Measurements from ENCODE around the gene SYT7. TPM values are rescaled to one million over a fixed set of nuclear protein-coding genes. Genes with fewer than 3 reads are reported as not detected.

SYT7 gene
- total and polyA plus RNA-seq, 2 of the 4 experiments (the other 2 are of a cell fraction) = under 0.01 to 0.19 TPM

DNA sequence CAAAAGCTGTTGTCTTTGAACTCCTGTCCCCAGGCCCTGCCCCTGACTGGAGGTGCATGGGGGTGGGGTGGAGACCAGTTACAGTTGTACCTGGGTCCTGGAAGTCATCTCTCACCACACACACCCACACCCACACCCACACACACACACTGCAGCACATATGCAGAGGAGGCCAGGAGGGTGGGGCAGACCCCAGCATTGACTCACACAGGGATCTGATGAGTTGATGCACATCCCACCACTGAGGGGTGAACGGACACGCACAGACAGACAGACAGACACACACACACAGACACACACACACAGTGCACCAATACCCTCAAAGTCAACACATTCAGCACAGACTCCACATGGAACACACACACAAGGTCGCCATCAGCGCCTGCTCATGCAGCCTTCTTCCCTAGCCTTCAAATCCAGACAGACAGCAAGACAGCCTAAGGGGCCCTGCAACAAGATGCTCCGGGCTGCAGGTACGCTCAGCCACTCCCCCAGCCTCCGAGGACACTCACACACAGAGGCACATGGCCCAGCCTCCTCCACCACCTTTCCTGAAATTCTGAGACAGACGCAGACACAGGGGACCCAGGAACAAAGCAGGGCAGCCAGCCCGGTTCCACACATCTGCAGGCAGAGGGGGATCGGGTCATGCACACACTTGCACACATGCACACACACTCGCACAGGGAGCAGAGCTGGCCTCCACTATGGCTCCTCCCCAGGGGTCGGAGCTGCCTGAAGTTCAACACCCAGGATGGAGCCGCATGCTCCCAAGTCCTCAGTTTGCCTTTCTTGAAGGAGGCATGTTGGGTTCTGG is 26.5 kb downstream of the SYT7 start:
- Histone ChIP-seq H2BK15ac (ENCODE audit: low read depth, low read length) (no peak overlapping the region), H3K56ac (ENCODE audit: extremely low read depth, insufficient read depth, low read length) (no peak overlapping the region), H2BK120ac (ENCODE audit: low read depth, low read length) (no peak overlapping the region), H2BK5ac (ENCODE audit: low read depth, low read length, poor library complexity, severe bottlenecking) (no peak overlapping the region), H2AK9ac (replicated peaks; ENCODE audit: low read depth, low read length, poor library complexity) (no peak overlapping the region), H2AK5ac (ENCODE audit: low read depth, low read length) (no peak overlapping the region), H3K4me2 (ENCODE audit: low read depth, low read length) (no peak overlapping the region), H4K20me1 (ENCODE audit: insufficient read depth, low read length) (no peaks in the 10 kb centered on the region; the same call in 1 of the 2 replicates), H4K91ac (ENCODE audit: insufficient read depth, low read depth, low read length) (no peak overlapping the region), H3K18ac (ENCODE audit: low read depth, low read length) (no peak overlapping the region), H3K9me1 (ENCODE audit: insufficient read depth, low read length) (no peaks in the 10 kb centered on the region), H3K9ac (ENCODE audit: low read depth, low read length) (no peak overlapping the region), H3K4me1 (ENCODE audit: control insufficient read depth, insufficient read depth, low read length) (peaks cover 2% of the 10 kb centered on the region; the same call in 1 of the 2 replicates), H3K27me3 (ENCODE audit: control insufficient read depth, insufficient read depth, low read length) (peaks cover 61% of the 10 kb centered on the region), H3K4me3 (ENCODE audit: insufficient read depth, low read depth, low read length) (no peak overlapping the region), H3K9me3 (ENCODE audit: control insufficient read depth, insufficient read depth, low read length) (no peaks in the 10 kb centered on the region), H3K4ac (ENCODE audit: low read depth, low read length) (no peak overlapping the region), H3K23ac (ENCODE audit: low read depth, low read length) (no peak overlapping the region), H3K36me3 (ENCODE audit: control insufficient read depth, insufficient read depth, low read length) (no peaks in the 10 kb centered on the region), H3K27ac (ENCODE audit: insufficient read depth, low read length) (no peak overlapping the region), H3K79me1 (ENCODE audit: low read depth in 1 of 2, low read length in 2 of 2) (no peaks in the 10 kb centered on the region), H3K14ac (replicated peaks; ENCODE audit: low read depth, low read length) (no peak overlapping the region), H4K8ac (ENCODE audit: low read depth in 2 of 2, low read length in 2 of 2) (no peak overlapping the region), H2AFZ (replicated peaks; ENCODE audit: low read length, poor library complexity) (no peak overlapping the region), H4K5ac (ENCODE audit: low read depth, low read length) (no peak overlapping the region), H2BK20ac (ENCODE audit: low read depth, low read length) (no peak overlapping the region)
- intact Hi-C loops (cut with micrococcal nuclease) (no loop called here), dilution Hi-C loops (cut with HindIII; ENCODE audit: low sequenced_read_pairs, unreplicated experiment) (no loop called here), in situ Hi-C loops (cut with MboI; ENCODE audit: low sequenced_read_pairs) (no loop called here)
- ChIA-PET POLR2A (ENCODE audit: unreplicated experiment) (interaction anchor here (0.9 kb wide), 1 partner anchor 14 kb away, joined by 3 read pairs; no protein-coding TSS in a partner anchor), CTCF (no interaction called here)
- no peak for DNase-seq
- ATAC-seq (ENCODE audit: low read depth) = no peak
- 39% methylated on average over 5 of the region's 13 CpGs; no CpG with 5 or more reads in 1 of the 2 experiments for WGBS, 2 experiments (ENCODE audit: extremely low coverage in 2 of 2, insufficient read length in 1 of 2)
- BruUV-seq (replicated peaks) = no TSS peak
- TF ChIP-seq, protein P1, sequence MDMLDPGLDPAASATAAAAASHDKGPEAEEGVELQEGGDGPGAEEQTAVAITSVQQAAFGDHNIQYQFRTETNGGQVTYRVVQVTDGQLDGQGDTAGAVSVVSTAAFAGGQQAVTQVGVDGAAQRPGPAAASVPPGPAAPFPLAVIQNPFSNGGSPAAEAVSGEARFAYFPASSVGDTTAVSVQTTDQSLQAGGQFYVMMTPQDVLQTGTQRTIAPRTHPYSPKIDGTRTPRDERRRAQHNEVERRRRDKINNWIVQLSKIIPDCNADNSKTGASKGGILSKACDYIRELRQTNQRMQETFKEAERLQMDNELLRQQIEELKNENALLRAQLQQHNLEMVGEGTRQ (IDR thresholded peaks at IDR 0.05; ENCODE audit: low read depth, low read length) = no peak
- TF ChIP-seq MAFK (IDR thresholded peaks at IDR 0.05; ENCODE audit: low read depth, low read length) (no peak), BHLHE40 (IDR thresholded peaks at IDR 0.05; ENCODE audit: low read depth, low read length) (no peak), CEBPB (IDR thresholded peaks at IDR 0.05; ENCODE audit: low read depth, low read length) (no peak), RAD21 (IDR thresholded peaks at IDR 0.05; ENCODE audit: low read length) (no peak), NFE2L2 (IDR thresholded peaks at IDR 0.05; ENCODE audit: low read depth, low read length) (no peak), POLR2A (IDR thresholded peaks at IDR 0.05; ENCODE audit: low read depth, low read length) (no peak), RCOR1 (IDR thresholded peaks at IDR 0.05; ENCODE audit: insufficient replicate concordance, low read length) (no peak), RFX5 (IDR thresholded peaks at IDR 0.05; ENCODE audit: low read depth, low read length) (no peak), SMC3 (IDR thresholded peaks at IDR 0.05; ENCODE audit: low read depth, low read length) (no peak), MXI1 (IDR thresholded peaks at IDR 0.05; ENCODE audit: borderline replicate concordance, low read depth, low read length) (no peak), CHD1 (IDR thresholded peaks at IDR 0.05; ENCODE audit: low read depth, low read length) (no peak), MAZ (IDR thresholded peaks at IDR 0.05; ENCODE audit: borderline replicate concordance, low read depth, low read length) (no peak)
- TF ChIP-seq, protein P2, sequence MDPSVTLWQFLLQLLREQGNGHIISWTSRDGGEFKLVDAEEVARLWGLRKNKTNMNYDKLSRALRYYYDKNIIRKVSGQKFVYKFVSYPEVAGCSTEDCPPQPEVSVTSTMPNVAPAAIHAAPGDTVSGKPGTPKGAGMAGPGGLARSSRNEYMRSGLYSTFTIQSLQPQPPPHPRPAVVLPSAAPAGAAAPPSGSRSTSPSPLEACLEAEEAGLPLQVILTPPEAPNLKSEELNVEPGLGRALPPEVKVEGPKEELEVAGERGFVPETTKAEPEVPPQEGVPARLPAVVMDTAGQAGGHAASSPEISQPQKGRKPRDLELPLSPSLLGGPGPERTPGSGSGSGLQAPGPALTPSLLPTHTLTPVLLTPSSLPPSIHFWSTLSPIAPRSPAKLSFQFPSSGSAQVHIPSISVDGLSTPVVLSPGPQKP (IDR thresholded peaks at IDR 0.05; ENCODE audit: borderline replicate concordance, low read depth, low read length) = no peak
- TF ChIP-seq, protein P3, sequence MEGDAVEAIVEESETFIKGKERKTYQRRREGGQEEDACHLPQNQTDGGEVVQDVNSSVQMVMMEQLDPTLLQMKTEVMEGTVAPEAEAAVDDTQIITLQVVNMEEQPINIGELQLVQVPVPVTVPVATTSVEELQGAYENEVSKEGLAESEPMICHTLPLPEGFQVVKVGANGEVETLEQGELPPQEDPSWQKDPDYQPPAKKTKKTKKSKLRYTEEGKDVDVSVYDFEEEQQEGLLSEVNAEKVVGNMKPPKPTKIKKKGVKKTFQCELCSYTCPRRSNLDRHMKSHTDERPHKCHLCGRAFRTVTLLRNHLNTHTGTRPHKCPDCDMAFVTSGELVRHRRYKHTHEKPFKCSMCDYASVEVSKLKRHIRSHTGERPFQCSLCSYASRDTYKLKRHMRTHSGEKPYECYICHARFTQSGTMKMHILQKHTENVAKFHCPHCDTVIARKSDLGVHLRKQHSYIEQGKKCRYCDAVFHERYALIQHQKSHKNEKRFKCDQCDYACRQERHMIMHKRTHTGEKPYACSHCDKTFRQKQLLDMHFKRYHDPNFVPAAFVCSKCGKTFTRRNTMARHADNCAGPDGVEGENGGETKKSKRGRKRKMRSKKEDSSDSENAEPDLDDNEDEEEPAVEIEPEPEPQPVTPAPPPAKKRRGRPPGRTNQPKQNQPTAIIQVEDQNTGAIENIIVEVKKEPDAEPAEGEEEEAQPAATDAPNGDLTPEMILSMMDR (conservative IDR thresholded peaks at IDR 0.05; ENCODE audit: low read depth, low read length) = no peak

Data from IMR-90 (cell line).